Suprapubic skin (tissue), 4 donors: ENCODE measurements around the gene NMU. TPM values are rescaled to one million over a fixed set of nuclear protein-coding genes. Genes with fewer than 3 reads are reported as not detected.

Experiments used
- DNase-seq, 2 donors: peaks; one replicate each; pipeline ENCODE4 v3.0.0-alpha.2; 2019; ENCODE audit warnings: low spot score in 2 of 2
- H3K27ac ChIP-seq: fragments of 200-600 bp; sonication (generic); one replicate; pipeline ENCODE4 v1.5.1; 2019
- H3K27me3 ChIP-seq: fragments of 200-600 bp; sonication (generic); one replicate; pipeline ENCODE4 v1.5.1; 2019
- H3K36me3 ChIP-seq: fragments of 200-600 bp; sonication (generic); one replicate; pipeline ENCODE4 v1.5.1; 2019
- H3K4me1 ChIP-seq: fragments of 200-600 bp; sonication (generic); one replicate; pipeline ENCODE4 v1.5.1; 2019
- H3K4me3 ChIP-seq: fragments of 200-600 bp; sonication (generic); one replicate; pipeline ENCODE4 v1.5.1; 2019; ENCODE audit warnings: mild to moderate bottlenecking
- H3K9me3 ChIP-seq: fragments of 200-600 bp; sonication (generic); one replicate; pipeline ENCODE4 v1.5.1; 2019
- CTCF ChIP-seq, 2 donors: fragments of 200-600 bp in 1 of 2; fragments of 450-650 bp in 1 of 2; sonication (generic) in 1 of 2; IDR thresholded peaks; one replicate each; pipeline ENCODE4 v1.5.1; 2016 to 2019; ENCODE audit warnings: antibody characterized with exemption in 2 of 2, mild to moderate bottlenecking in 1 of 2, moderate library complexity in 1 of 2
- EP300 ChIP-seq: sonication (generic); formaldehyde crosslinking; IDR thresholded peaks from one replicate; pipeline ENCODE4 v1.6.1; 2017; ENCODE audit warnings: antibody characterized with exemption
- POLR2A ChIP-seq, 2 donors: fragments of 450-650 bp; IDR thresholded peaks; one replicate each; pipeline ENCODE4 v1.6.1; 2017; ENCODE audit warnings: antibody characterized with exemption in 2 of 2, mild to moderate bottlenecking in 2 of 2, moderate library complexity in 2 of 2
- POLR2AphosphoS5 ChIP-seq, 3 donors: sonication (generic); formaldehyde crosslinking; IDR thresholded peaks; one replicate each; pipeline ENCODE4 v1.6.1; 2017; ENCODE audit warnings: antibody characterized with exemption in 3 of 3
- WGBS: methylation state at CpG from one replicate; pipeline ENCODE4 v1.1.5; 2018; 5-methylcytosine and 5-hydroxymethylcytosine counted together
- total RNA-seq, 4 donors: library from RNA; depleted of rRNA; stranded (reverse); fragments of >200 nt; gene quantifications; one replicate each; pipeline ENCODE4 v1.1.0, GENCODE V29; 2016

NMU gene
- total RNA-seq, 4 donors from 2014 or later, result 16.3 to 54.7 (median 36.7) TPM

GRCh38 chr4:55637272-55637820 lies 1.2 kb upstream of the NMU start:
- Histone ChIP-seq H3K27ac (no peak overlapping the region), H3K36me3 (no peaks in the 10 kb centered on the region), H3K4me1 (peaks cover 17% of the 10 kb centered on the region), H3K27me3 (peaks cover 12% of the 10 kb centered on the region), H3K4me3 (no peak overlapping the region), H3K9me3 (no peaks in the 10 kb centered on the region)
- 38% methylated on average over 12 of the region's 12 CpGs for WGBS
- TF ChIP-seq EP300 (no peak), POLR2AphosphoS5 (IDR thresholded peaks at IDR 0.05) (no peak), CTCF (IDR thresholded peaks at IDR 0.05) (no peak), POLR2A (IDR thresholded peaks at IDR 0.05) (no peak)
- no peak for DNase-seq

- Histone ChIP-seq H3K9me3 (no peaks in the 10 kb centered on the region), H3K27ac (no peak overlapping the region), H3K27me3 (peaks cover 12% of the 10 kb centered on the region), H3K4me3 (peak overlapping the region; percentile 62), H3K4me1 (peaks cover 17% of the 10 kb centered on the region), H3K36me3 (no peaks in the 10 kb centered on the region)
- no peak for TF ChIP-seq POLR2AphosphoS5 (IDR thresholded peaks at IDR 0.05)
- no peak for TF ChIP-seq EP300
- TF ChIP-seq POLR2A (IDR thresholded peaks at IDR 0.05), result no peak
- TF ChIP-seq CTCF (IDR thresholded peaks at IDR 0.05), result no peak
- no peak for DNase-seq
- WGBS, result 14% methylated on average over 7 of the region's 7 CpGs
These were observed 530 bp upstream of the NMU start for GRCh38 chr4:55636656-55636999.

- no peak for DNase-seq
- Histone ChIP-seq H3K4me1 (peaks cover 17% of the 10 kb centered on the region), H3K27me3 (peaks cover 12% of the 10 kb centered on the region), H3K36me3 (no peaks in the 10 kb centered on the region), H3K4me3 (peak overlapping the region; percentile 62), H3K9me3 (no peaks in the 10 kb centered on the region), H3K27ac (no peak overlapping the region)
- TF ChIP-seq POLR2A (IDR thresholded peaks at IDR 0.05), result no peak
- TF ChIP-seq EP300, result no peak
- TF ChIP-seq POLR2AphosphoS5 (IDR thresholded peaks at IDR 0.05), result no peak
- no peak for TF ChIP-seq CTCF (IDR thresholded peaks at IDR 0.05)
- 5% methylated on average over 11 of the region's 11 CpGs for WGBS
These were observed 816 bp downstream of the NMU start for GRCh38 chr4:55635282-55635681.

- Histone ChIP-seq H3K4me3 (no peak overlapping the region), H3K27ac (no peak overlapping the region), H3K4me1 (peaks cover 17% of the 10 kb centered on the region), H3K9me3 (no peaks in the 10 kb centered on the region), H3K36me3 (no peaks in the 10 kb centered on the region), H3K27me3 (peaks cover 12% of the 10 kb centered on the region)
- no peak for DNase-seq
- 39% methylated on average over 3 of the region's 3 CpGs for WGBS
- TF ChIP-seq POLR2AphosphoS5 (IDR thresholded peaks at IDR 0.05), result no peak
- no peak for TF ChIP-seq CTCF (IDR thresholded peaks at IDR 0.05)
- no peak for TF ChIP-seq EP300
- no peak for TF ChIP-seq POLR2A (IDR thresholded peaks at IDR 0.05)
These were observed 1.5 kb downstream of the NMU start for GRCh38 chr4:55634417-55635128.

GRCh38 chr4:55633903-55634302 lies 2.2 kb downstream of the NMU start:
- Histone ChIP-seq H3K4me3 (no peak overlapping the region), H3K4me1 (peaks cover 17% of the 10 kb centered on the region), H3K36me3 (no peaks in the 10 kb centered on the region), H3K9me3 (no peaks in the 10 kb centered on the region), H3K27me3 (peaks cover 12% of the 10 kb centered on the region), H3K27ac (no peak overlapping the region)
- 63% methylated on average over 6 of the region's 6 CpGs for WGBS
- no peak for TF ChIP-seq POLR2AphosphoS5 (IDR thresholded peaks at IDR 0.05)
- no peak for TF ChIP-seq CTCF (IDR thresholded peaks at IDR 0.05)
- no peak for TF ChIP-seq EP300
- TF ChIP-seq POLR2A (IDR thresholded peaks at IDR 0.05), result no peak
- no peak for DNase-seq
